KOPT-K1 (cell line): ENCODE data around the gene PPP1R12C.
"Not testable (repeated sequence)": the region's sequence is repeated elsewhere in the genome, so short reads cannot be mapped to it uniquely, and the experiment has no call there.

Experiments
- H3K27ac ChIP-seq: fragments of 200-600 bp; sonication (generic); 2 replicates; pipeline ENCODE4 v1.5.1; 2016; ENCODE audit warnings: antibody characterized with exemption, mild to moderate bottlenecking, low read depth, low read length; ENCODE audit not compliant: poor library complexity, severe bottlenecking
- H3K36me3 ChIP-seq: fragments of 200-600 bp; sonication (generic); 2 replicates; pipeline ENCODE4 v1.5.1; 2017; ENCODE audit warnings: antibody characterized with exemption, mild to moderate bottlenecking, low read length, moderate library complexity; ENCODE audit not compliant: insufficient read depth
- H3K9me3 ChIP-seq: fragments of 200-600 bp; sonication (generic); 2 replicates; pipeline ENCODE4 v1.5.1; 2017; ENCODE audit warnings: antibody characterized with exemption, low read length, mild to moderate bottlenecking; ENCODE audit not compliant: insufficient read depth, poor library complexity, severe bottlenecking

PPP1R12C gene

DNA sequence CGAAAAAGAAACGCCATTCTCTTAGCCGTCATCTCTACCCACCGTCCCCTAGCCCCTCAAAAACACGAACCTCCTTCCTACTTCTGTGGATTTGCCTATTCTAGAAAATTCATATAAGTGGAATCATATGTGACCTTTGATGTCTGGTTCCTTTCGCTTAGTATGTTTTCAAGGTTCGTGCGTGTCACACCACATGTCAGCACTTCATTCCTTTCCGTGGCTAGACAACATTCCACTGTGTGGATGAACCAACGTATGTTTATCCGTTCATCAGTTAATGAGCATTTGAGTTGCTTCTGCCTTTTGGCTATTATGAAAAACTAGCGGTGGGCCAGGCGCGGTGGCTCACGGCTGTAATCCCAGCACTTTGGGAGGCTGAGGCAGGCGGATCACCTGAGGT is 14.0 kb upstream of the PPP1R12C start:
- Histone ChIP-seq H3K36me3 (no peaks in the 10 kb centered on the region), H3K27ac (no peak overlapping the region), H3K9me3 (no peaks in the 10 kb centered on the region)

DNA sequence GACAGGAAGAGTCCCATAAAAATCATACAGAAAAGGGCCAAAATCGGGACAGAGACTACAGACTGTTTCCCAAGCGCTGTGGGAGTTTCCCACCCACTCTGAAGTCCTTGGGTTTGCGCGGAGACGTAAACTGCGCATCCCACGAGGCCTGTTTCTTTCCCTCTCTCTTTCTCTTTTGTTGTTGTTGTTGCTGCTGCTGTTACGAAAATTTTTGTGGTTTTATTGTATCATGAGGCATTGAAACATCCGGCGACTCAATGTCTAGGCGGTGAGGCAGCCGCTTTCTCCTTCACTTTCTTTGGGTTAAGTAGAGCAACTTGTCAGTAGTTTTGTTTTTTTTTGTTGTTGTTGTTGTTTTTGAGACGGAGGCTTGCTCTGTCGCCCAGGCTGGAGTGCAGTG is 1.6 kb upstream of the PPP1R12C start:
- no peaks in the 10 kb centered on the region for H3K36me3 ChIP-seq
- H3K9me3 ChIP-seq: no peaks in the 10 kb centered on the region
- H3K27ac ChIP-seq: no peak overlapping the region

DNA sequence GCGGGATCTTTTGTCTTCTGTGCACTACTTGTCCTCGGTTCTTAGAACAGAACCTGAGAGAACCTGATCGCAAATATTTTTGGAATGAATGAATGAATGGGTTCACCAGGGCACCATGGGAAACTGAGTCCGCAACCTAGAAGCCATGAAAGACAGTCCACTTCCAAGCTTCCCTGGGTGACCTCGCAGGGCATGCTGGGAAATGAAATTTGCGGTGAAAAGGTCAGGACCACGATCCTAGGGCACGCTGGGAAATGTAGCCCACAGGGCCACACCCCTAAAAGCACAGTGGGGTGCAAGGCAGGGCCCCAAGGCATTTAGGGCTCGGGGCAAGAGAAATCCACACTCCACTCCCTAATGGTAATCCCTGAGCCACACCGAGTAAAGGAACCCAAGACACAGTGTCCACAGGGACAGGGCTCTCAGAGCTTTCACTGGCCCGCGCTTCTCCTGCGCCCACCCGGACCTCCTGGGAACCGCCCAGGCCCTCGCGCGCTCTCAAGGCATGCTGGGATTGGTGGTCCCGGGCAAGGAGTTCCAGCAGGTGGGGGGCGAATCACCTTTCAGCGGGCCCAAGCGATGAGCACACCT is 1.1 kb upstream of the PPP1R12C start:
- H3K27ac ChIP-seq: peak overlapping the region; percentile 52
- no peaks in the 10 kb centered on the region for H3K36me3 ChIP-seq

DNA sequence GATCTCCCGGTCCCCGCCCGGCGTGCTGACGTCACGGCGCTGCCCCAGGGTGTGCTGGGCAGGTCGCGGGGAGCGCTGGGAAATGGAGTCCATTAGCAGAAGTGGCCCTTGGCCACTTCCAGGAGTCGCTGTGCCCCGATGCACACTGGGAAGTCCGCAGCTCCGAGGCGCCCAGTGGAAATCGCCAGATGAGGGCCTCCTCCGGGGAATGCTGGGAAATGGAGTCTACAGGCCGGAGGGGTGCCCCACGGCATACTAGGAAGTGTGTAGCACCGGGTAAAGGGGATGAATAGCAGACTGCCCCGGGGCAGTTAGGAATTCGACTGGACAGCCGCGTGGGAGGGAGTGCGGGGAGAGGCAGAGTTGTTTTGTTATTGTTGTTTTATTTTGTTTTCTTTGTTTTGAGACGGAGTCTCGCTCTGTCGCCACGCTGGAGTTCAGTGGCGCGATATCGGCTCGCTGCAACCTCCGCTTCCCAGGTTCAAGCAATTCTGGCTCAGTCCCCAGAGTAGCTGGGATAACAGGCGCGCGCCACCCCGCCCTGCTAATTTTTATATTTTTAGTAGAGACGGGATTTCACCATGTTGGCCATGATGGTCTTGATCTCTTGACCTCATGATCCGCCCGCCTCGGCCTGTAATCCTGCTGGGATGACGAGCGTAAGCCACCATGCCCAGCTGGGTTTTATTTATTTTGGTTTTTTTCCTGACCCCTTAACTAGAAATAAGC is 390 bp upstream of the PPP1R12C start:
- H3K9me3 ChIP-seq: no peaks in the 10 kb centered on the region
- peak overlapping the region; percentile 52 for H3K27ac ChIP-seq
- peaks cover 5% of the 10 kb centered on the region; the same call in 1 of the 2 replicates for H3K36me3 ChIP-seq

More for the DNA sequence above, 1.1 kb upstream of the PPP1R12C start:
- H3K9me3 ChIP-seq: no peaks in the 10 kb centered on the region

DNA sequence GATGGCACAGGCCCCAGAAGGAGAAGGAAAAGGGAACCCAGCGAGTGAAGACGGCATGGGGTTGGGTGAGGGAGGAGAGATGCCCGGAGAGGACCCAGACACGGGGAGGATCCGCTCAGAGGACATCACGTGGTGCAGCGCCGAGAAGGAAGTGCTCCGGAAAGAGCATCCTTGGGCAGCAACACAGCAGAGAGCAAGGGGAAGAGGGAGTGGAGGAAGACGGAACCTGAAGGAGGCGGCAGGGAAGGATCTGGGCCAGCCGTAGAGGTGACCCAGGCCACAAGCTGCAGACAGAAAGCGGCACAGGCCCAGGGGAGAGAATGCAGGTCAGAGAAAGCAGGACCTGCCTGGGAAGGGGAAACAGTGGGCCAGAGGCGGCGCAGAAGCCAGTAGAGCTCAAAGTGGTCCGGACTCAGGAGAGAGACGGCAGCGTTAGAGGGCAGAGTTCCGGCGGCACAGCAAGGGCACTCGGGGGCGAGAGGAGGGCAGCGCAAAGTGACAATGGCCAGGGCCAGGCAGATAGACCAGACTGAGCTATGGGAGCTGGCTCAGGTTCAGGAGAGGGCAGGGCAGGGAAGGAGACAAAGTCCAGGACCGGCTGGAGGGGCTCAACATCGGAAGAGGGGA is 1.1 kb downstream of the PPP1R12C start:
- Histone ChIP-seq H3K27ac (peak overlapping the region; percentile 75), H3K36me3 (peaks cover 18% of the 10 kb centered on the region; the same call in 1 of the 2 replicates), H3K9me3 (no peaks in the 10 kb centered on the region)

DNA sequence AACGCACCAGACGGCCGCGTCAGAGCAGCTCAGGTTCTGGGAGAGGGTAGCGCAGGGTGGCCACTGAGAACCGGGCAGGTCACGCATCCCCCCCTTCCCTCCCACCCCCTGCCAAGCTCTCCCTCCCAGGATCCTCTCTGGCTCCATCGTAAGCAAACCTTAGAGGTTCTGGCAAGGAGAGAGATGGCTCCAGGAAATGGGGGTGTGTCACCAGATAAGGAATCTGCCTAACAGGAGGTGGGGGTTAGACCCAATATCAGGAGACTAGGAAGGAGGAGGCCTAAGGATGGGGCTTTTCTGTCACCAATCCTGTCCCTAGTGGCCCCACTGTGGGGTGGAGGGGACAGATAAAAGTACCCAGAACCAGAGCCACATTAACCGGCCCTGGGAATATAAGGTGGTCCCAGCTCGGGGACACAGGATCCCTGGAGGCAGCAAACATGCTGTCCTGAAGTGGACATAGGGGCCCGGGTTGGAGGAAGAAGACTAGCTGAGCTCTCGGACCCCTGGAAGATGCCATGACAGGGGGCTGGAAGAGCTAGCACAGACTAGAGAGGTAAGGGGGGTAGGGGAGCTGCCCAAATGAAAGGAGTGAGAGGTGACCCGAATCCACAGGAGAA is 1.9 kb downstream of the PPP1R12C start:
- Histone ChIP-seq H3K27ac (peak overlapping the region; percentile 75), H3K9me3 (no peaks in the 10 kb centered on the region), H3K36me3 (peaks cover 26% of the 10 kb centered on the region; the same call in 1 of the 2 replicates)

DNA sequence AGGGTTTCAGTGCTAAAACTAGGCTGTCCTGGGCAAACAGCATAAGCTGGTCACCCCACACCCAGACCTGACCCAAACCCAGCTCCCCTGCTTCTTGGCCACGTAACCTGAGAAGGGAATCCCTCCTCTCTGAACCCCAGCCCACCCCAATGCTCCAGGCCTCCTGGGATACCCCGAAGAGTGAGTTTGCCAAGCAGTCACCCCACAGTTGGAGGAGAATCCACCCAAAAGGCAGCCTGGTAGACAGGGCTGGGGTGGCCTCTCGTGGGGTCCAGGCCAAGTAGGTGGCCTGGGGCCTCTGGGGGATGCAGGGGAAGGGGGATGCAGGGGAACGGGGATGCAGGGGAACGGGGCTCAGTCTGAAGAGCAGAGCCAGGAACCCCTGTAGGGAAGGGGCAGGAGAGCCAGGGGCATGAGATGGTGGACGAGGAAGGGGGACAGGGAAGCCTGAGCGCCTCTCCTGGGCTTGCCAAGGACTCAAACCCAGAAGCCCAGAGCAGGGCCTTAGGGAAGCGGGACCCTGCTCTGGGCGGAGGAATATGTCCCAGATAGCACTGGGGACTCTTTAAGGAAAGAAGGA is 2.8 kb downstream of the PPP1R12C start:
- peaks cover 35% of the 10 kb centered on the region; the same call in 1 of the 2 replicates for H3K36me3 ChIP-seq
- no peaks in the 10 kb centered on the region for H3K9me3 ChIP-seq
- no peak overlapping the region for H3K27ac ChIP-seq

DNA sequence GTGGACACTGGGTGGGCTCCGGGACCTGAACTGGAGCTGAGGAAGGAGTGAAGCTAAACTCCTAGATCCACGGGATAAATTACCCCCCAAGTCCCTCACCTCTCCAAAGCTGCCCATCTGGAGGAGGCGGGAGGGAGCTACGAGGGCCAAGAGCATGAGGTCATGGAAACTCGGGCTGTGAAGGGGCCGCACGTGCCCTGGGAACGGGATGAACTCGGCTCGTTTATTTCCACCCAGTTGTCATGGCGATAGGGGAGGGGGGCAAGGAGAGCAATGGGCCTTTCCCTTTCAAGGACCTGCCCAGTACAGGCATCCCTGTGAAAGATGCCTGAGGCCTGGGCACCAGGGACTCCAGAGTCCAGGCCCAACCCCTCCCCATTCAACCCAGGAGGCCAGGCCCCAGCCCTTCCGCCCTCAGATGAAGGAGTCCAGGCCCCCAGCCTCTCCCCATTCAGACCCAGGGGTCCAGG is 3.8 kb downstream of the PPP1R12C start:
- Histone ChIP-seq H3K9me3 (no peaks in the 10 kb centered on the region), H3K27ac (no peak overlapping the region), H3K36me3 (peaks cover 45% of the 10 kb centered on the region; the same call in 1 of the 2 replicates)

DNA sequence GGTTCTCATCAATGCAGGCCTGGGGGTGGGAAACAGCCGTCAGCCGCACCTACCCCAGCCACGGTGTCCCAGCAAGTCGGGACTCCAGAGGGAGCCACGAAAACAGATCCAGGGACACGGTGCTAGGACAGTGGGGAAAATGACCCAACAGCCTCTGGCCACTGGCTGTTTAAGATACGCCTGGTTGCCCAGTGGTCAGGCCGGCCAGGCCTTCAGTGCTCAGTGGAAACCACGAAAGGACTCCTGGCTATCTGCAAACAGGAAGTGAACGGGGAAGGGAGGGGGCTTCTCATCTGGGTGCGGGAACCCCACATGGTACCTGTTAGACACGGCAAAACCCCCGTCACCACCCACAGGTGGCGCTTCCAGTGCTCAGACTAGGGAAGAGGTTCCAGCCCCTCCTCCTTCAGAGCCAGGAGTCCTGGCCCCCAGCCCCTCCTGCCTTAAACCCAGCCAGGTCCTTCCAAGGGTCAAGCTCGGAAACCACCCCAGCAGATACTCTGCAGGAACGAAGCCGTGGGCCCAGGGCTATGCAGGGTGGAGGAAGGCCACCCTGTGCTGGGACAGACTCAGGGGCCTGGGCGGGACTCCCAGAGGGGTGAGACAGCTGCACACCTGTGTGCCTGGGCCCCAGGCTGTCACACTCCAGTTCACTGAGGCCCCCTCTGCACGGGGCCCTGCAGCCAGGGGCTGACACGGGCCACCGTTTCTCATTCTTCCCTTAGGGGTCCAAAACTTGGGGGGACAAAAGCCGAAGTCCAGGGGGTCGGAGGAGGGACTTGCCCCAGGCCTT is 4.5 kb downstream of the PPP1R12C start:
- Histone ChIP-seq H3K9me3 (no peaks in the 10 kb centered on the region), H3K36me3 (peaks cover 46% of the 10 kb centered on the region; the same call in 1 of the 2 replicates), H3K27ac (no peak overlapping the region)

DNA sequence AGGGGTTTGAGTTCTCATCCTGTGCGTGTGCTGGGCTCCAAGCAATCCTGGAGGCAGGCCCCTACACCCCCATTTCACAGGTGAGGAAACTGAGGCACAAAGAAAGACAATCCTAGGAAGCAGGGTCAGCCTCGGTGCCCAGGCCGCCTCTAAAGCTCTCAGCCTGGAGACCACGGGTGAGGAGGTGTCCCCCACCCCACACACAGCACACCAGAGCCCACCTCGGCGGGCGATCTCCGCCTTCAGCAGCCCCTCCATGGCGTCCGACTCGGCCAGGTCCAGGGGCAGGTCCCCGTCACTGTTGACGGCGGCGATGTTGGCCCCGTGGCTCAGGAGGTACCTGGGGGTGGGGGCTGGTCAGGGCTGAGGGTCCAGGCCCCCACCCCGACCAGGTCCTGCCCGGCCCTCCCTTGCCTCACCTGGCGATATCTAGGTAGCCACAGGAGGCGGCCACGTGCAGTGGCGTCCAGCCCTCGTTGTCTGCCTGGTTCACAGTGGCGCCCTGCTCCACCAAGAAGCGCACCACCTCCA is 5.1 kb downstream of the PPP1R12C start:
- Histone ChIP-seq H3K9me3 (no peaks in the 10 kb centered on the region), H3K36me3 (peaks cover 46% of the 10 kb centered on the region; the same call in 1 of the 2 replicates), H3K27ac (no peak overlapping the region)

DNA sequence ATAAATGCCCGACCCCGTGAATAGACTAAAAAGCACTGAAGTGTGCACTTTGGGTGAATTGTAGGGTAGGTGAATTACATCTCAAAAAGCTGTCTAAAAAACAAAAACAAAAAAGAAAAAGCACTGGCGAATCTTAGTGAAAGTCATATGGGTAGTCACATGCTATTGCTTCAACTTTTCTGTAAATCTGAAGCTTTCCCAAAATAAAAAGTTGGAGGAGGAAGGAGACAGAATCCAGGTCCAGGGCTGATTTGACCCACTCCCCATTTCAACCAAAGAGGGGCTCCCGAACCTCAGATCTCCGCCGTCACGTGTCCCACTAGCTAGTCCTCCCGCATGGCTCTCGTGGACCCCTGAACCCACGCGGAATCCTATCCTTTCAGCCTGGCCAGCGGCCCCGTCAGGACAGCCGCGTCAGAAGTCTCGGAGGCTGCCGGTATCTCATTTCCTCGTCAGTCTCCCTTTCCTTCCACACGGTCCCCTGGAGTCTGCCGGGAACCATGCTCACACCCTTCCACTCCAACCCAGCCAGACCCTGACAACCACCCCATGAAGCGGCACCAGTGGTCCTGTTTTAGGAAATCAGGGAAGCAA is 6.1 kb downstream of the PPP1R12C start:
- Histone ChIP-seq H3K9me3 (no peaks in the 10 kb centered on the region), H3K36me3 (peaks cover 55% of the 10 kb centered on the region), H3K27ac (no peak overlapping the region)

DNA sequence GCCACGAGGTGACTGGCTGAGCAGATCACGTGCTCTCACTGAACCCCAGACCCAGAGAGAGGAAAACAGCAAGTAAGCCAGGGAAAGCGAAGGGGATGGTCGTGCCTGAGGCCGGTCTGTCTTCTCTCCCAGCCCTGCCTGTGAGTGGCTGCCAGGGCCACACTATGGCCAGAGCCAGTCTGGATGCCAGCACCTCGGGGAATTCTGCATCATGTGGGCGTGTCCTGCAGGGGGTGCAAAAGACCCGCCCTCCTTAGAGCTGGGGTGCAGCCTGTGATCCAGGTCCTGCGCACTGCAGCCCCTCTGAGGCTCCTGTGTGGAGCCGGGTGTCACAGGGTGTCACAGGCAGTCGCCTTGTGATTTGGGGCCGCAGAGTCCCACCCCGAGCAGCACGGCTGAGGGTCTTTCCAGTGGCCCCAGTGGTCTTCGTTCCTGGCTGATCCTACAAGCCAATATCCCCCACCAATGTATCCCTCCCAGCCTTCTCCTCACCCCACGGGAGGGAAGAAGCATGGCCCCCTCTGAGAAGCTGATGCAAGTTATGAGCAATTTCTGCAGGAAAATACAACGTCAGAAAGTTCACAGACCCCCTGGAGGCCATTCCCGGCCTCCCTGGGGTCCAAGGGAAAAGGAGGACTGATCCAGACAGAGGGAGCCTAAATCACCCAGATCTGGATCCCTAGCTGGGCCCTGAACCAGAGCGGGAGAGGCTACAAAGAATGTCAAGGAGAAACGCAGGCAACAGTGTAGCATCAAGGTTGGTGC is 7.7 kb downstream of the PPP1R12C start:
- Histone ChIP-seq H3K27ac (no peak overlapping the region), H3K9me3 (no peaks in the 10 kb centered on the region), H3K36me3 (peaks cover 60% of the 10 kb centered on the region)

DNA sequence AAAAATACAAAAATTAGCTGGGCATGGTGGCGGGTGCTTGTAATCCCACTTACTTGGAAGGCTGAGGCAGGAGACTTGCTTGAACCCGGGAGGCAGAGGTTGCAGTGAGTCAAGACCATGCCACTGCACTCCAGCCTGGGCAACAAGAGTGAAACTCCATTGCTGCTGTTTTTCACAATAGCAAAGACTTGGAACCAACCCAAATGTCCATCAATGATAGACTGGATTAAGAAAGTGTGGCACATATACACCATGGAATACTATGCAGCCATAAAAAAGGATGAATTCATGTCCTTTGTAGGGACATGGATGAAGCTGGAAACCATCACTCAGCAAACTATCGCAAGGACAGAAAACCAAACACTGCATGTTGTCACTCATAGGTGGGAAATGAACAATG is 10.2 kb downstream of the PPP1R12C start:
- not testable (repeated sequence) for H3K9me3 ChIP-seq, H3K27ac ChIP-seq
- H3K36me3 ChIP-seq: peaks cover 66% of the 10 kb centered on the region
